HG03108 (cell line): ENCODE measurements around the gene CENPK.
"Not testable (repeated sequence)": the region's sequence is repeated elsewhere in the genome, so short reads cannot be mapped to it uniquely, and the experiment has no call there.

Experiments
- ATAC-seq: cut with Tn5 transposase; IDR thresholded peaks from one replicate; pipeline ENCODE4 v1.9.1; 2021; ENCODE audit warnings: moderate library complexity; ENCODE audit not compliant: unreplicated experiment

Gene CENPK, protein sequence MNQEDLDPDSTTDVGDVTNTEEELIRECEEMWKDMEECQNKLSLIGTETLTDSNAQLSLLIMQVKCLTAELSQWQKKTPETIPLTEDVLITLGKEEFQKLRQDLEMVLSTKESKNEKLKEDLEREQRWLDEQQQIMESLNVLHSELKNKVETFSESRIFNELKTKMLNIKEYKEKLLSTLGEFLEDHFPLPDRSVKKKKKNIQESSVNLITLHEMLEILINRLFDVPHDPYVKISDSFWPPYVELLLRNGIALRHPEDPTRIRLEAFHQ

GRCh38 chr5:65562731-65563701 is at the start of gene CENPK, which contains the start of gene PPWD1:
CENPK (minus strand) TSS chr5:65563168; CDS start chr5:65554907, 8,261 bp downstream.
PPWD1 (plus strand) TSS chr5:65563296; CDS start chr5:65563311, 15 bp downstream.
- ATAC-seq, result peak; percentile 99

- ATAC-seq, result no peak
Measured at GRCh38 chr5:65612298-65612907, 49.4 kb upstream of the CENPK start.

- ATAC-seq, result no peak
Measured at GRCh38 chr5:65611524-65611923, 48.6 kb upstream of the CENPK start.

- not testable (repeated sequence) for ATAC-seq
Measured at GRCh38 chr5:65601761-65602160, 38.8 kb upstream of the CENPK start.

GRCh38 chr5:65588694-65589093 is 25.7 kb upstream of the CENPK start:
- ATAC-seq, result no peak

DNA sequence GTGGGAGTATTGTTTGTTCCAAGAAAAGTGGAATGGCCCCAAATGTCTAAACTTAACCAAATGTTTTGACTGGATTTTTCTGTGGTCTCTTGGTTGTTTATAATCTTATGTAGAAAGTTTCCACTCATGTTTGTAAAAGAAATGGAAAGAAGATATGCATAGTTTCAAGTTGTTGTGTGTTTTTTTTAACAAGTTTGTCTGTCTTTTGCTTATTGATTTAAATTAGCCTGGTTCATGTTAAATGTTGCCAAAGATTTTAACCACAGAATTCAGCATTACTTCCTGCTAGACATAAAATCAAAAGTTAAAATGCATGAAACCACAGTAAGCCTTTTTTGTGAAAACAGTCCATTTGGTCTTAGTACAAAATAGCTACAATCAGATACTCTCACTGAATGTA is 14.2 kb upstream of the CENPK start:
- no peak for ATAC-seq

GRCh38 chr5:65570598-65571226 is 7.7 kb upstream of the CENPK start:
- no peak for ATAC-seq

DNA sequence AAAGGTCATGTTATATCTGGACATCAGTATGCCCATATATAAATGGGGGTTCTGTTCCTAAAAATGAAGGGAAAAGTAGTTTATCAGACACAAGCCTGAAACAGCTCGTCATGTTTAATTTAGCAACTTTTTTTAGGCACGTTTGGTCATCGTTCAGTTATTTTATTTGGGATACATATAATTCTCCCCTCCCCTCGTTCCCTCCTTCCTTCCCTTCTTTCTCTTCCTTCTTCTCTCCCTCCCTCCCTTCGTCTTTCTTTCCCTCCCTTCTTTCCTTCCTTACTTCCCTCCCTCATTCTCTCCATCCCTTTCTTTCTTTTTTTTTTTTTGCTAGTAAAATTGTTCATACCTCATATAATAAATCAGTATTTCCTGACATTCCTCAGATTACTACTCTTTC is 3.5 kb upstream of the CENPK start:
- no peak for ATAC-seq

DNA sequence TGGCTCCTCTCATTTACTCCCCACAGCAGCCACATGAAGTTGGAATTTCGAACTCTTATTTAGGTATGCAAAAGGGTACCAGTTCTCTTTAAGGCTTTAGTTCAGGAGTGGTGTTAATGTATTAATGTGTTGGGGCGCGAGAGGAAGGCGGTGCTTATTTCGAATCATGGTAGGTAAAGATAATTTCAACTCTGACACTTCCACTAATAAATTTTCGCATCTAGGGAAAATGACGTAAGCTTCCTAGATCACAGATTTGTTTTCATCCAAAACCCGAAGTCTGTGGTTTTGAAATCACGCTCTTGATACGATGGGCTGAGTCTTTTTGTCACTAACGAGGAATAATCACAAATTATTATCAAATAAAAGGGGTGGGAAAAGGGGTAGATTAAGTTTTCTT is 809 bp upstream of the CENPK start:
- ATAC-seq, result no peak

DNA sequence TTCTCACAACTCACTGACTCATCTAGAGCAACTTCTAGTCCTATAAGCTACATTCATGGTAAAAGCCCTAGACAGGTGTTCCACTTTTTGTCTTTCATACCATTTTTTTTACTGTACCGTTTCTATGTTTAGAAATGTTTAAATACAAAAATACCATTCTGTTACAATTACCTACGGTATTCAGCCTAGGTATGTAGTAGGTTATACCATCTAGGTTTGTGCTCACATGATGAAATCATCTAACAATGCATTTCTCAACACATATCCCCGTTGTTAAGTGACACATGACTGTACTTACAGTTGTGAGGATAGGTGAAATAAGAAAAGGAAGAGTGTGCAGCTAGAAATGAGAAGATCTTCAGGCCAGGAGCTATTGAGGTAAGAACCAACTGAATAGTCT is 6.2 kb downstream of the CENPK start:
- ATAC-seq, result no peak

DNA sequence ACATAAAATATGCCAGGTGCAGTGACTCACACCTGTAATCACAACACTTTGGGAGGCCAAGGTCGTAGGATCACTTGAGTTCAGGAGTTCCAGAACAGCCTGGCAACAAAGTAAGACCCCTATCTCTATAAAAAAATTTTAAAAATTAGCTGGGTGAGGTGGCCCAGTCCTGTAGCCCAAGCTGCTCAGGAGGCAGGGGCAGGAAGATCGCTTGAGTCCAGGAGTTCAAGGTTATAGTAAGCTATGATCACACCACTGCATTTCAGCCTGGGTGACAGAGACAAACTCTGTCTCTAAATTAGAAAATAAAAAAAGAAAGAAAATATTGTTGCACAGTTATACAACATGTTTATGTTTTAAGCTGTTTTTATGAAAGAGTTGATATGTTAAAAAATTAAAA is 6.8 kb downstream of the CENPK start:
- no peak for ATAC-seq

DNA sequence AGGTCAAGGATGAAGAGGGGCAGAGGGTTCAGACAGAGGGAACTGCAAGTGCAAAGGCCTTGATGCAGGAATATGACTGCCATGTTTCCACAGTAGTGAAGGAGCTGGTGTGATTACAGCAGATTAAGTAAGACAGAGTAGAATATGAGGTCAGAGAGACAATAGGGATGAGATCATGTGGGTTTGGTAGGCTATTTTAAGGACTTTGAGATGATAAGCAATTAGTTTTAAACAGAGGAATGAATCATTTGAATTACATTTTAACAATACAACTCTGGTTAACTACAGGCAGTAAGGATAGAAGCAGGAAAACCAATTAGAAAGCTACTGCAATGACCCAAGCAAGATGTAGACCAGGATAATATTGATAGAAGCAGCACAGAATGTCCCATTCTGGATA is 7.7 kb downstream of the CENPK start:
- ATAC-seq, result no peak

DNA sequence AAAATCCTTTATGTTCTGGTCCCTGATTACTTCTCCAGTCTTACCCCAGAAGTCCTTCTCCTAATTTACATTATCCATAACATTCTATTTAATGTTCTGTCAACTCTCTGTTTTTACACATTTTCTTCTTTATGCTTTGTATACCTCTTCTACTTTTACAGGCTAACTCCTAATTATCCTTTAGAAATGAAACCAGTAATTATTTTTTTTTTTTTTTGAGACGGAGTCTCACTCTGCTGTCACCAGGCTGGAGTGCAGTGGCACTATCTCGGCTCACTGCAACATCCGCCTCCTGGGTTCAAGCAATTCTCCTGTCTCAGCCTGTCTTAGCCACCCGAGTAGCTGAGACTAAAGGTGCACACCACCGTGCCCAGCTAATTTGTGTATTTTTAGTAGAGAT is 9.0 kb downstream of the CENPK start:
- no peak for ATAC-seq

DNA sequence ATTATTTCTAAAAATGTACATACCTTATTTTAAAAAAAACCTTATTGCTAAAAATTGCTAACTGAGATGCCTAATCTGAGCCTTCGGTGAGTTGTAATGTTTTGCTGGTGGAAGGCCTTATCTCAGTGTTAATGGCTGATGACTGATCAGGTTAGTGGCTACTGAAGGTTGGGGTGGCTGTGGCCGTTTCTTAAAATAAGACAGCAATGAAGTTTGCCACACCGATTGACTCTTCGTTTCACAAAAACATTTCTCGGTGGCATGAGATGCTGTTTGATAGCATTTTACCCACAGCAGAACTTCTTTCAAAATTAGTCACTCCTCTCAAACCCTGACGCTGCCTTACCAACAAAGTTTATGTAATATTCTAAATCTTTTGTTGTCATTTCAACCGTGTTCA is 14.7 kb downstream of the CENPK start:
- no peak for ATAC-seq

DNA sequence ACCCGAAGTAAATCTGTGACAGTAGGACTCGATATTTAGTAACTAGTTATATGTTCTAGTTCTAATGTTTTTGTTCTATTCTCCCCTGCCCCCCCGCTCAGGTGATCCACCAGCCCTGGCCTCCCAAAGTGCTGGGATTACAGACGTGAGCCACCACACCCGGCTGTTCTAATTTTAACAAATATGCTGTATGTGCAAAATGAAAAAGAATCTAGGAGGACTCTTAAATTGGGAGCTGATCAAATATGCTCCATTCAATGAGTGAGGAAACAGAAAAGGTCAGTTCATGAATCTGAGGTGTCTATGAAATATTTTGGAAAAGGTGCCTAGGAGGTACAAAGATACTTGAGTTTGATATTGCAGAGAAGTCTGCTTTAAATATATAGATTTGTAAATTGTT is 16.8 kb downstream of the CENPK start:
- ATAC-seq, result no peak

GRCh38 chr5:65544473-65544872 is 18.5 kb downstream of the CENPK start:
- ATAC-seq, result no peak

- no peak for ATAC-seq
Measured at GRCh38 chr5:65539827-65540226, 23.1 kb downstream of the CENPK start.

DNA sequence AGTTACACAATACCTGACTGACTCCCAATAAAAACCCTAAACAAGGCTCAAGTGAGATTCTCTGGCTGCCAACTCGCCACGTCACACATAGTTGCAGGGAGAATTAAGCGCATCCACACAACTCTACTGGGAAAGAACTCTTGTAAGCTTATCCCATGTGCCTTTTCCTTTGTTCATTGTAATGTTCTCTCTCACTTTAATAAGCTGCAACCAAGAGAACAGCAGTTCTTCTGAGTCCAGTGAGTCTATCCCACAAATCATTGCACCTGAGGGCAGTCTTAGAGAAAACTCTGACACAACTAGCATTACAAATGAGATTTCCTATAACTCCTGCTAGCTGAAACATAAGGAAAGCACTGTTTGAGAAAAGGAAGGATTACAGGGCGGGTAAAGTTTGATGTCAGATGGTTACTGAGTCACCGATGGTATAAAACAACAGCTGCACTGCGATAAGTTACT is 27.4 kb downstream of the CENPK start:
- no peak for ATAC-seq

- ATAC-seq, result no peak
Measured at GRCh38 chr5:65530904-65531303, 32.1 kb downstream of the CENPK start.

GRCh38 chr5:65525726-65526125 is 37.2 kb downstream of the CENPK start:
- ATAC-seq, result no peak
